Choroid plexus epithelial cell (primary cell): Measurements from ENCODE around the gene PLCG2.
"Not testable (repeated sequence)": the region's sequence is repeated elsewhere in the genome, so short reads cannot be mapped to it uniquely, and the experiment has no call there.

Experiments
- DNase-seq: peaks from one replicate; pipeline ENCODE4 v3.0.0-alpha.2; 2010; ENCODE audit warnings: low read depth
- H3K4me3 ChIP-seq: 2 replicates; pipeline ENCODE4 v1.5.1; 2011; ENCODE audit warnings: low read depth, mild to moderate bottlenecking, control low read depth, low read length, moderate library complexity
- TF ChIP-seq, protein P1 (sequence below): conservative IDR thresholded peaks from 2 replicates; pipeline ENCODE4 v1.5.1; 2011; ENCODE audit warnings: low read depth, mild to moderate bottlenecking, control low read depth, inconsistent platforms, low read length, moderate library complexity

Gene PLCG2

GRCh38 chr16:81929841-81930240 lies 150.8 kb downstream of the PLCG2 start:
- H3K4me3 ChIP-seq, result no peak overlapping the region
- no peak for DNase-seq
- TF ChIP-seq, protein P1, sequence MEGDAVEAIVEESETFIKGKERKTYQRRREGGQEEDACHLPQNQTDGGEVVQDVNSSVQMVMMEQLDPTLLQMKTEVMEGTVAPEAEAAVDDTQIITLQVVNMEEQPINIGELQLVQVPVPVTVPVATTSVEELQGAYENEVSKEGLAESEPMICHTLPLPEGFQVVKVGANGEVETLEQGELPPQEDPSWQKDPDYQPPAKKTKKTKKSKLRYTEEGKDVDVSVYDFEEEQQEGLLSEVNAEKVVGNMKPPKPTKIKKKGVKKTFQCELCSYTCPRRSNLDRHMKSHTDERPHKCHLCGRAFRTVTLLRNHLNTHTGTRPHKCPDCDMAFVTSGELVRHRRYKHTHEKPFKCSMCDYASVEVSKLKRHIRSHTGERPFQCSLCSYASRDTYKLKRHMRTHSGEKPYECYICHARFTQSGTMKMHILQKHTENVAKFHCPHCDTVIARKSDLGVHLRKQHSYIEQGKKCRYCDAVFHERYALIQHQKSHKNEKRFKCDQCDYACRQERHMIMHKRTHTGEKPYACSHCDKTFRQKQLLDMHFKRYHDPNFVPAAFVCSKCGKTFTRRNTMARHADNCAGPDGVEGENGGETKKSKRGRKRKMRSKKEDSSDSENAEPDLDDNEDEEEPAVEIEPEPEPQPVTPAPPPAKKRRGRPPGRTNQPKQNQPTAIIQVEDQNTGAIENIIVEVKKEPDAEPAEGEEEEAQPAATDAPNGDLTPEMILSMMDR, result no peak

DNA sequence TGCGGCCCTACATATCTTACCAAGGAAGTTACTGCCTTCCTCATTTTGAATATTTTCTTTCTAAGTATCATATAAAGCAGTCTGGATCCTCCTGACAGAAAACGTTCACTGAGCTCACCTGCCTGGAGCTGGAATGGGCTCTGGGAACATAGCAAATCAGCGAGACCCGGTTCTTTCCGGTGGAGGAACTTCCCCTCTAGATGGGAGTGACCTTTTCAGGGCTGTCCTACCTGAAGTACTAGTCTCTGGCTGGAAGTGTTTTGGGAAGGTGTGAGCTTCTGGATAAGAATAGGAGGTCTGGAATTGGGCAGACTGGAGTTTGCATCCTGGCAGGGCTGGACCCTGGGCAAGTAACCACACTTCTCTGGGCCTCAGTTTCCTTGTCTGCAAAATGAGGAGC lies 152.8 kb downstream of the PLCG2 start:
- TF ChIP-seq, protein P1, result no peak

GRCh38 chr16:81932668-81933067 lies 153.6 kb downstream of the PLCG2 start:
- TF ChIP-seq, protein P1, result peak; percentile 30
- DNase-seq, result no peak
- H3K4me3 ChIP-seq, result no peak overlapping the region

More for the DNA sequence above, 152.8 kb downstream of the PLCG2 start:
- H3K4me3 ChIP-seq, result no peak overlapping the region
- no peak for DNase-seq

DNA sequence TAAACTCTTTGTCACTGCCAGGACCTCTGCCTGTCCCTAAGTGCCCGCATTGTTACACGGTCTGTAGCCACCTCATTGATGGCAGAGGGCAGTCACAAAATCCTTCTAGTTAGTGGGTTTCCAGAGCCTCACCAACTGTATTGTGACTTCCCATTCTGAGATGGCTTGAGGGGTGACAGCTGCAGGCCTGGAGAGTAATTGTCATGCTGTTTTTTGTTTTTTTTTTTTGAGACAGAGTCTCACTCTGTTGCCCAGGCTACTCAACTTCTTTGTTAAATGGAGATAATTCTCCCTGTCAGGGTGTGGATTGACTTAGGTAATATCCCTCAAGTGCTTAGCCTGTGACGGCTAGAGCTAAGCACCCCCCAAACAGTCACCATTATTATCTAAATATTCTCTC lies 154.3 kb downstream of the PLCG2 start:
- DNase-seq, result no peak
- TF ChIP-seq, protein P1, result no peak
- H3K4me3 ChIP-seq, result no peak overlapping the region

- DNase-seq, H3K4me3 ChIP-seq: not testable (repeated sequence)
Observed at GRCh38 chr16:81934711-81935110, 155.6 kb downstream of the PLCG2 start.

DNA sequence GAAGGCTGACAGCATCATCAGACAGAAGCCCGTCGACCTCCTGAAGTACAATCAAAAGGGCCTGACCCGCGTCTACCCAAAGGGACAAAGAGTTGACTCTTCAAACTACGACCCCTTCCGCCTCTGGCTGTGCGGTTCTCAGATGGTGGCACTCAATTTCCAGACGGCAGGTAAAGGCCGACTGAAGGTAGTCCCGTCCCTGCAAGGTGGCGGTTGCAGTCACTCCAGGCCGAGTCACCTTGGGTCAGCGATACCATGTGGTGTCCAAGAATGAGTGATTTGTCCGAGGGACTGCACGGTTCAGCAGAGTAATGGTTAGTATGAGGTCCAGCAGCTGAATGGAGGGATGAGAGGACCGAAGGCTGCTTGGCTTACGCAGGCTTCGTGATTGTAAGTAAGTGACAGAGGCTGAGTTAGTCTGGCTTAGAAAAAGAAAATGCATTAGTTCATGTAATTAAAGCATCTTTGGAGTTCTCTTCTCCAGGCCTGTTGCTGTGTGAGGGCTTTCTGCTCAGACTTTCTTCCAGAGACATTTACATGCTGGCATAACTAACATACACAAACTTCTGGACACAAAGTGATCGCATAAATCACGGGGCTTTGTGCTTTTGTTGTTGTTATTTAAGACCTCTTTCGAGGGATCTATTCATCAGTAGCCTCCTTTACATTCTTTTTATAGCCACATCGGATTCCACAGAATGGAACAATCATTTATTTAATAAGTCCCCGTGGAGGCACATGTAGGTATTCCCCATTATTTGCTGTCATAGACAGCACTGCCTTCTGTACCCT lies 157.3 kb downstream of the PLCG2 start:
- H3K4me3 ChIP-seq, result no peak overlapping the region
- DNase-seq, result no peak
- TF ChIP-seq, protein P1, result no peak

- DNase-seq, result peak; percentile 32
- TF ChIP-seq, protein P1, result no peak
- H3K4me3 ChIP-seq, result peak overlapping the region; percentile 26
Observed at GRCh38 chr16:81937305-81938038, 158.4 kb downstream of the PLCG2 start.
